SKM-1 (cell line): ENCODE results near the gene LSM12.
"Not testable (repeated sequence)": the region's sequence is repeated elsewhere in the genome, so short reads cannot be mapped to it uniquely, and the experiment has no call there.

ENCODE experiments used
- DNase-seq: peaks from one replicate; lab custom pipeline; 2025; ENCODE audit not compliant: unreplicated experiment; lab: John Stamatoyannopoulos, UW

The LSM12 gene

GRCh38 chr17:44008205-44008909 is 58.1 kb downstream of the LSM12 start:
- no peak for DNase-seq

DNA sequence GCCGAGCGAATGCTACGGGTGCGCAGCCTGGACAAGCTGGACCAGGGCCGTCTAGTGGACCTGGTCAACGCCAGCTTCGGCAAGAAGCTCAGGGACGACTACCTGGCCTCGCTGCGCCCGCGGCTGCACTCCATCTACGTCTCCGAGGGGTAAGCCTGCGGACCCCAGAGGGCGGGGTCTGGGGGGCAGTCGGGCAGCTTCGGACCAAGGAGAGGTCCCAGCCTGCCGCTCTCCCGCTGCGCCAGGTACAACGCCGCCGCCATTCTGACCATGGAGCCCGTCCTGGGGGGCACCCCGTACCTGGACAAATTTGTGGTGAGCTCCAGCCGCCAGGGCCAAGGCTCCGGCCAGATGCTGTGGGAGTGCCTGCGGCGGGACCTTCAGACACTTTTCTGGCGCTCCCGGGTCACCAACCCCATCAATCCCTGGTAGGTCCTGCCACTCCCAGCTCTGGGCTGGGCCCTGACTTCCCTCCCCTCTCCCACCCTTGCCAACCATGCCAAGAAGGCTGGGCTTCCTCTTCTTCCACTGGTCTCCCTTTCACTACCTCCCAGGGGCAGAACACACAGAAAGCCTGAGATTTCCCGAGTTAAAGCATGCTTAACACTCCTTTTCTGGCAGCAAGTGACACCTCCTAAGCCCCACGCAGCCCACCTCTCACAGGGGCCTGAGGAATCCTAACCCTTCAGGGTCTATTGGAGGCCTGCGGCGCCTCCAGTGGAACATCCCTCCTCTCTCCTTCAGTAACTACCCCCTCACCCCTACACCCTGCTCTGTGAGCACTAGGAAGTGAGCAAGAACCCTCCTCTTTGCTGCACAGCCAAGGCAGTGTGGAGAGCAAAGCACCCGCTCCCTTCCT is 58.9 kb downstream of the LSM12 start:
- DNase-seq = no peak

GRCh38 chr17:44006598-44007345 is 59.7 kb downstream of the LSM12 start:
- DNase-seq = peak; percentile 97

DNA sequence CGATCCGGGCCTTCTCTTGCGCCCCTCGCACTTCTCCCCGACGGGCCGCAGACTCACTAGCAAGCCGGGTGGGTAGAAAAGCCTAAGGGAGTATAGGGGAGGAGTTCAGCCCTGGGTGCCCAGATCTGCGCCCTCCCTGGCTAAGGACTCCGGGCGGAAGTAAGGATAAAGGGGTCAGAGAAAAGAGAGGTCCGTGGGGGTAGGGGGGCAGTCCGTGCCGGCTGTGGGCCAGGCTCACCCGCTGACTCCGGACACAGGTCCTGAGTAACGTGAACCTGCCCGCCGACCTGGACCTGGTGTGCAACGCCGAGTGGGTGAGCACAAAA is 60.2 kb downstream of the LSM12 start:
- no peak for DNase-seq

GRCh38 chr17:44005527-44006271 is 60.8 kb downstream of the LSM12 start:
- DNase-seq = no peak

DNA sequence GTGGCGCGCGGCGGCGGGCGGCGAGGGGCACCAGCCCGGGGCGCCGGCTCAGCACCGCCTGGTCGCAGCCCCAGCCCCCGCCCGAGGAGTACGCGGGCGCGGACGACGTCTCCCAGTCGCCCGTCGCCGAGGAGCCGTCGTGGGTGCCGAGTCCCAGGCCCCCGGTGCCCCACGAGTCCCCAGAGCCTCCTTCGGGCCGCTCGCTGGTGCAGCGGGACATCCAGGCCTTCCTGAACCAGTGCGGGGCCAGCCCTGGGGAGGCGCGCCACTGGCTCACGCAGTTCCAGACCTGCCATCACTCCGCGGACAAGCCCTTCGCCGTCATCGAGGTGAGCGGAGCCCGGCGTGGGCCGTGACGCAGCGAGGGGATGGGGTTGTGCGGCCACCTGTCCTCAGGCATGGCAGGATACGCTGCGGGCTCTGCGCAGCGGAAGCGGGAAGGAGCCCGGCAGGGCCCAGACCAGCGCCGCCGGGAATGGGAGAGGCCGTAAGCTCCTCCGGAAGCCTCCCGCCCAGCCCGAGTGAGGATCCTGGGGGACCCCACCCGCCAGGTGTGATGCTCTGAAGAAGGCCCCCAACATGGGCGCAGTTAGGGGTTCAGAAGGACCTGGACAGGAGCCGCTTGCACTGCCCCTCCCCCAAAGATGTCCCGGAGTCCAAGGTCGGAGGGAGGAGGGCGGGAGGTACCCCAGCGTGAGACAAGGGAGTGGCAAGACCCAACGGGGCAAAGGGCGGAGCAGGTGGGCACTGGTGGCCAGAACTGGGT is 61.5 kb downstream of the LSM12 start:
- DNase-seq = no peak

GRCh38 chr17:44004077-44004760 is 62.3 kb downstream of the LSM12 start, which contains the start of gene NAGS:
Gene NAGS, plus strand, starts transcription at chr17:44004622. Its CDS starts 42 bp downstream, at chr17:44004664.
- DNase-seq = no peak

DNA sequence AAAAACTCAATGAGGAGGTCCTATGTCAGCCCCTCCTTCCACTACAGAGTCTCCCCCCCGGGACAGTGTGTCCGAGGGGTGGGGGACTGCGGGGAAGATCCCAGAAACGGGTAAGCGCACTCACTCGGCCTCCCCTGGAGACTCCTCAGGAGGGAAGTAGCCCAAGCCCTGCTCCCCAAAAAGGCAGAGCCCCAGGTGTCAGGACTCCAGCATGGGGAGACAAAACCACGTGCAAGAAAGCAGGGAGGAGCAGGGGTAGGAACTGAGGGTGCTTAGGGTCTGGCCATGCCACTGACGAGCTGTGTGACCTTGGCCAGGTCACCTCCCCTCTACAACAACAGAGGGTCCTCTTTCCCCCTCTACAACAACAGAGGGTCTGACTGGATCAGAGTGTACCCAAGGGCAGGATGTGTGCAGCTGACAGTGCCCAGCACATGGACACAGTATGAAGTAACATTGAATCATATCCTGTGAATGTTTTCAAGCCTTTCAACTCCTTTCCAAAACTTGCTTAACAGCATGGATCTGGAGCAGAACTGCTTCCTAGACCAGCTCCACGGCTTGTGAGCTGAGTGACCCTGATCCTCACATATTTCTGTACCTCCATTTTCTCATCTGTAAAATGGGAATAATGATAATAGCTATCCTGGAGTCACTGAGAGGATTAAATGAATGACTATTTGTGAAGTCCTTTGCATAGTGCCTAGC is 64.2 kb downstream of the LSM12 start:
- DNase-seq = no peak

DNA sequence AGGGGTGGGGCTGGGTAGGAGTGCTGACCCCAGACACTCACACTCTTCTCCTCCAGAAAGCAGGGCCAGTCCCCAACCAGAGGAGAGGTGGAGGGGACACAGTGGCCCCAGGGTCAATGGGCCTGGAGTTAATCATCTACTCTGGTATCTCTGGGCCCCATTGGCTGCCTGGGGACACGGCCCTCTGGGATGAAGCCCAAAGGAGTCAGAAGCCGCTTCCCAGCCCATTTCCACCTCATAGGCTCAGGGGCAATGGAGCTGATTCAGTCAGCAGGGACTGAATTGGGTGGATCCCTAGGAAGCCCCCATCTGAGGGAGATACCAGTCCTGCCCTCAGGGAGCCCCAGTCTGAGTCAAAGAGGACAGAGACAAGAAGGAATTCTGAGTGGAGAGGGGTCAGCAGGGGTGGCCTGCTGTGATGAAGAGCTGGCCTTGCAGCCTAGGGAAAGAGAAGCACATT is 65.0 kb downstream of the LSM12 start:
- DNase-seq = no peak

GRCh38 chr17:44000871-44001460 is 65.5 kb downstream of the LSM12 start:
- DNase-seq = no peak

DNA sequence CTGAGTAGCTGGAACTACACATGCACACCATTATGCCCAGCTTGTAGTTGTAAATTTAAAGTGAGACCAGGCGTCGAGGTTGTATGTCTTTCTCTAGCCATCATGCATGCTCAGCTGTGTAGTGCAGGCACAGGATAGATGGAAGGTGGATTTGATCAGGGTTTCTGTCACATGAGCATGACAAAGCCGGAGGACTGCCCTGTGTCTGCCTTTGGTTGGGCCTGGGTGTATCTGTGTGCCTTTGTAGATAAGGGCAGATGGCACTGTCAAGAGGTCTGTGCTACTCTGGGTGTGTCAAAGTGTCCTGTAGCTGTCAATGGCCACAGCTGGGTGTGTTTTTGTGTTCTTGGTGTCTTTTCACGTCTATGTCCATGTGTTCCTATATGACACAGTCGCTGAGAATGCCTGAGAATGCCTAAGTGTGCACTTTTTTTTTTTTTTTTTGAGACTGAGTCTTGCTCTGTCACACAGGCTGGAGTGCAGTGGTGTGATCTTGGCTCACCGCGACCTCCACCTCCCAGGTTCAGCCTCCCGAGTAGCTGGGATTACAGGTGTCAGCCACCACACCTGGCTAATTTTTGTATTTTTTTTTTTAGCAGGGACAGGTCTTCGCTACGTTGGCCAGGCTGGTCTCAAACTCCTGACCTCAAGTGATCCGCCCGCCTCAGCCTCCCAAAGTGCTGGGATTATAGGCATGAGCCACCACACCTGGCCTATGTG is 66.2 kb downstream of the LSM12 start:
- no peak for DNase-seq

DNA sequence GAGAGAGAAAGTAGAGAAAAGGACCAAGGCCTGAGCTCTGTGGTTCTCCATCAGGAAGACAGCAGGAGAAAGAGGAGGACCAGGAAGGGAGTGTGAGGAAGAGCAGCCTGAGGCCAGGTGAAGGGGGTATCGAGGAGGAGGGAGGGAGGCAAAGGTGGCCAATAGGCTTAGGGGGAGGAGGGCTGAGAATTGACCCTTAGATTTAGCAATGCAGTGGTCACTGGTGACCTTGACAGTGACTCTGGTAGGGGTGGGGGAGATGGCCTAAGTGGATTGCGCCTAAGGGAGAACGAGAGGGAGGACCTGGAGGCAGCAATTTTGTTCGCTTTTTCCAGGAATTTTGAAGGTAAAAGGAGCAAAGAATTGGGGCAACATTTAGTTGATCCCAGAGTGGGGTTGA is 67.4 kb downstream of the LSM12 start:
- no peak for DNase-seq

- peak; percentile 38 for DNase-seq
Observed at GRCh38 chr17:43998552-43998951, 67.9 kb downstream of the LSM12 start.

- DNase-seq = not testable (repeated sequence)
Observed at GRCh38 chr17:43997180-43997579, 69.3 kb downstream of the LSM12 start.

DNA sequence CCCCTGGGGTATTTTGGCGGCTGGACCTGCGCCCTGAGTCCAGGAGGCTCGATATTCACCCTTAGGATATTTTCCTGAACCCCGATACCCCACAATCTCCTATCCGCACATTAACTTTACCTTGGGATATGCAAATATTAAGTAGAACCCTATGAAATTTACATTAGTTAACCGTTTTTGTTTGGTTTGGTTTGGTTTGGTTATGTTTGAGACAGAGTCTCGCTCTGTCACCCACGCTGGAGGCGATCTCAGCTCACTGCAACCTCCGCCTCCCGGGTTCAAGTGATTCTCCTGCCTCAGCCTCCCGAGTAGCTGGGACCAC is 71.4 kb downstream of the LSM12 start:
- DNase-seq = no peak

GRCh38 chr17:43994272-43995149 is 72.0 kb downstream of the LSM12 start:
- peak; percentile 39 for DNase-seq

- no peak for DNase-seq
Observed at GRCh38 chr17:43992641-43993040, 73.8 kb downstream of the LSM12 start.
